OCI-LY1 (cell line): ENCODE results near the gene SLC22A23.

Experiments used
- EZH2 ChIP-seq: fragments of 200-600 bp; sonication (generic), shearing (Covaris generic); IDR thresholded peaks from 2 replicates; pipeline ENCODE4 v1.8.0; 2017; ENCODE audit warnings: borderline replicate concordance, mixed run types, mild to moderate bottlenecking, antibody characterized with exemption, low read length, moderate library complexity, mixed read lengths
- TF ChIP-seq, protein P1 (sequence below): fragments of 200-600 bp; sonication (generic), shearing (Covaris generic); IDR thresholded peaks from 2 replicates; pipeline ENCODE4 v1.5.1; 2017; ENCODE audit warnings: mild to moderate bottlenecking, antibody characterized with exemption, low read length, moderate library complexity, mixed read lengths

- TF ChIP-seq, protein P1, sequence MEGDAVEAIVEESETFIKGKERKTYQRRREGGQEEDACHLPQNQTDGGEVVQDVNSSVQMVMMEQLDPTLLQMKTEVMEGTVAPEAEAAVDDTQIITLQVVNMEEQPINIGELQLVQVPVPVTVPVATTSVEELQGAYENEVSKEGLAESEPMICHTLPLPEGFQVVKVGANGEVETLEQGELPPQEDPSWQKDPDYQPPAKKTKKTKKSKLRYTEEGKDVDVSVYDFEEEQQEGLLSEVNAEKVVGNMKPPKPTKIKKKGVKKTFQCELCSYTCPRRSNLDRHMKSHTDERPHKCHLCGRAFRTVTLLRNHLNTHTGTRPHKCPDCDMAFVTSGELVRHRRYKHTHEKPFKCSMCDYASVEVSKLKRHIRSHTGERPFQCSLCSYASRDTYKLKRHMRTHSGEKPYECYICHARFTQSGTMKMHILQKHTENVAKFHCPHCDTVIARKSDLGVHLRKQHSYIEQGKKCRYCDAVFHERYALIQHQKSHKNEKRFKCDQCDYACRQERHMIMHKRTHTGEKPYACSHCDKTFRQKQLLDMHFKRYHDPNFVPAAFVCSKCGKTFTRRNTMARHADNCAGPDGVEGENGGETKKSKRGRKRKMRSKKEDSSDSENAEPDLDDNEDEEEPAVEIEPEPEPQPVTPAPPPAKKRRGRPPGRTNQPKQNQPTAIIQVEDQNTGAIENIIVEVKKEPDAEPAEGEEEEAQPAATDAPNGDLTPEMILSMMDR: no peak
- TF ChIP-seq EZH2: no peak
Measured at GRCh38 chr6:3331494-3331893, 125.4 kb downstream of the SLC22A23 start.
